ENCODE data around the gene ZNF483.
A peak's percentile ranks its signal among the peaks of the same experiment; 100 is the strongest.
"Not testable (repeated sequence)": the region's sequence is repeated elsewhere in the genome, so short reads cannot be mapped to it uniquely, and the experiment has no call there.

Gene ZNF483

GRCh38 chr9:111525056-111525977, at the start of gene ZNF483:
ZNF483 (plus strand) TSS chr9:111525179; CDS start chr9:111527396, 2,217 bp downstream.
- peak; percentile 76 for DNase-seq

DNA sequence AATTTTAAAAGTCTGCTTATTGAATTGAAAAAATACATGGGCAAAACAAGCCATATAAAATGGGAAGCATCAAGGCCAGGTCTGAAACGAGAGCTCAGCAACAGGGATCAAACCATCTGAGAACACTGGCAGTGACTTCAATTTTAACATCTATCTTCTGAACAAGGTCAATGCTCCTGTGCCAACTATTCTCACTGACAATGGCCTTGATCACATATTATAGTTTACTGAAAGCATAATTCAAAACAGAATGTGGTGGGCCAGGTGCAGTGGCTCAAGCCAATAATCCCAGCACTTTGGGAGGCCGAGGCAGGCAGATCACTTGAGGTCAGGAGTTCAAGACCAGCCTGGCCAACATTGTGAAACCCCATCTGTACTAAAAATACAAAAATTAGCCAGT, 49.8 kb upstream of the ZNF483 start:
- no peak for DNase-seq

DNA sequence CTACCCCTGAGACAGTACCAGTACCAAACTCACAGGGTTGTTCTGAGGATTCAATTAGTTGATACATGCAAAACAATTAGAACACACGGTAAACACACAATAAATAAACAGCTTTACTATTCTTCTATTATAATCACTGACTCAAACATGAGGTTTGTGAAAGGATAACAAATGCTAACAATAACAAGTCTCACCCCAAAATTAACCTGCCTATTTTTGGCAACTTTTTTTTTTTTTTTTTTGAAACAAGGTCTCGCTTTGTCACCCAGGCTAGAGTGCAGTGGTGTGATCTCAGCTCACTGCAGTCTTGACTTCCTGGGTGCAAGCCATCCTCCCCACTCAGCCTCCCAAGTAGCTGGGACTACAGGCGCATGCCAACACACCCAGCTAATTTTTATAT, 47.3 kb upstream of the ZNF483 start:
- DNase-seq = no peak

DNA sequence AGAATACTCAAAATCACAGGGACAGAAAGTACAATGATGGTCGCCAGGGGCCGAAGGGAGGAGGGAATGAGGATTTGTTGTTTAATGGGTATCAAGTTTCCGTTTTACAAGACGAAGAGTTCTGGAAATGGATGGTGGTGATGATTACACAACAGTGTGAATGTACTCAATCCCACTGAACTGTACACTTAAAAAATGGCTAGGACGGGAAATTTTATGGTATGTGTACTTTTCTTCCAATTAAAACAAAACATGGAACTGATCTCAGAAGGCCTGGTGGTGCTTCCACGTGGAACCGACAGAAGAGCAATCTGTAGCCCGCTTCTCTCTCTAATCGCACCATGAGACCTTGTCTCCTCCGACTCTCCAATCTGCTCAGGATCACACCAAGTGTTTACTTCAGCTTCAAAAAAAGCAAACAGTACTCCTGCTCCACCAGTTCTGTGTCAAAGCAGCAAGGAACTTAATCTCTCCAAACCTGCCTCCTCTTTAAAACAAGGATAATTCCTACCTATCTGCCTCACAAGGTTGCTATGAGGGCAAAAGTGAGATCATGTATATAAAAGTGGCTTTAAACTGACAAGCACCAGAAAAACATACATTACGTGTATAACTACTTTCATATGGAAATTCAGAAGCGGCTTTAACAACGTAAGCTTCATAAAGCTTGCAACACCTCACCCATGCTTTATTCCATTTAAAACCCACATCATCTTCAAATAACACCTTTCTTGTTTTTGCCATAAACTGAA, 42.9 kb upstream of the ZNF483 start:
- no peak for DNase-seq

DNA sequence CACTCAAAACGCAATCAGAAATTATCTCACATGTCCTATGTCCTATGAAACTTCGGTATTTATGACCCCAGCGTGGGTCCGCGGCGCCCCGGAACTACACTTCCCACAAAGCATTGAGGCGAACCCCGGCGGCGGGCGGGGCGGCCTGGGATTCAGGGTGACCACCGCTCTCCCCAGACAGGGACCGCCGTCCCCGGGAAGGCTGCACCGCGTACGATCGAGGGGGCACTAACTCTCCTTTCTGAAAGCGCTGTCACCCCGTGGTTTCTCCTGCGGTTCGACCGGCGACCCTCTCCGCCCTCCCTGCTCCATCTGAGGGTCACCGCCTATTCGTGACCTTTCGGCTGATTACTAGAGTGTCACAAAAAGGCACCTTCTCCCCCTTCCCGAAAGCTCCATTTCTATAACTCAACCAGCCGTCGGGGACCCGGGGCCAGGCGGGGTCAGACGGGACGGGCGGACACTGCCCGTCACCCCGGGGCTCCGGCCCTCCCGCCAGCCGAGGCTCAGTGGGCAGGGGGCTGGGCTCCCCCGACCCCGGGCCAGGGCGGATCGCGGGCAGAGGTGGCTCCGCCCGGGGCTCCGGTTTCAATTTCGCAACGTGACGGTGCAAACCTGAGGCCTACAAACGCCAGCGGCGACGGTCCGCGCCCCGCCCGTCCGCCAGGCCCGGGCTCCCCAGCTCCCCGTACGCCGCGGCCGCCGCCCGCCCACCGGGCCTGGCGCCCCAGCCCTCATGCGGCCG, 42.1 kb upstream of the ZNF483 start:
- peak; percentile 74 for DNase-seq

DNA sequence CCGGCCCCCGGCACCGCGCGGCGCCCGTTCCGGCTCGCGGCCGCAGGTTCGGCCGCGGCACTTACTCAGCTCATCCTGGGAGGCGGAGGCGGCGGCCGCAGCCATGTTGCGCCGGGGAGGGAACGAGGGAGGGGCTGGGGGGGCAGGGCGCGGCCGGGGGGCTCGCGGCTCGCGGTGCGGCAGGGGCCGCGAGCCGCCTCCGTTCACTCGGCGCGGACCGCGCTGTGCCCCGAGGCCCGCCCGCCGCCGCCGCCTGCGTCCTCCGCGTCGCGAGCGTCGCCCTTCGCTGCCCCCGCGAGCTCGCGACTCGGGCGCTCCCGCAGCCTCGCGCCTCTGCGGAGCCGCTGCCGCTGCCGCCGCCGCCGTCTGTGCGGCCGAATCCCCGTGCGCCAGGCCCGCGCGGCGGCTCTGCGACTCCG, 41.5 kb upstream of the ZNF483 start:
- no peak for DNase-seq

DNA sequence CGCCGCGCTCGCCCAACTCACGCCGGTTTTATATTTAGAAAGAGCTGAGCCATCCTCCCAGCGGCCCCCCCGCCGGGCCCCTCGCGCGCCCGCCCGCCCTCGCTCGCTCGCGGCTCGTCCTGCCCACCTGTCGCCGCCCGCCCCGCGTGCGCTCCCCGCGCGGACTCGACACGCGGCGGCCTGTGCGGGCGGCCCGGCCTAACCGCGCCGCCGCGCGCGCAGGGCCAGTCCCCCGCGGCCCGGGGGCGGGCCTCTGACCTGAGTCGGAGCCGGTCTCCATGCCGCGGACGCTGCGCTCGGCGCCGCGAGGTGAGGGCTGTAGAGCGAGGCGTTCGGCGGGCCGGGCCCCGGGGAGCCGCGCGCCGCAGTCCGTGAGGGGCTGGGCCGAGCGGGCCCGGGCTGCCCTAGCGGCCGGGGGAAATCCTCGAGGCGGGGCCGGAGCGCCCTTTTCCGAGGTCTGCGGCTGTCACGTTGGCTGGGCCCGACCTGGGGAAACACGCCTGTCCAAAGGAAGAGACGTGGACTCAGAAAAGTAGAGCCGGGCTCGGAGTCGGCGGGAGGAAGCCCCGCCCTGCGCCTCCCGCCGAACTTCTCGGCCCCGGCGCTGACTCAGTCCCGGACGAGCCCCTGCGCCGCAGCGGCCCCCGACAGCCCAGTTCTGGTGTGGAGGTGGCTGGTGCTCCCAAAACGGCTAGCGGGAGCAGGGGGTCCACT, 41.0 kb upstream of the ZNF483 start, which contains the start of gene ECPAS:
Gene ECPAS (minus strand): TSS at position 526 of the 714 bp plus-strand sequence. CDS start 11,465 bp downstream, outside the sequence.
- DNase-seq = peak; percentile 74

- no peak for DNase-seq
Observed at GRCh38 chr9:111484572-111484894, 40.4 kb upstream of the ZNF483 start.

GRCh38 chr9:111497196-111497595, 27.8 kb upstream of the ZNF483 start:
- DNase-seq = not testable (repeated sequence)

DNA sequence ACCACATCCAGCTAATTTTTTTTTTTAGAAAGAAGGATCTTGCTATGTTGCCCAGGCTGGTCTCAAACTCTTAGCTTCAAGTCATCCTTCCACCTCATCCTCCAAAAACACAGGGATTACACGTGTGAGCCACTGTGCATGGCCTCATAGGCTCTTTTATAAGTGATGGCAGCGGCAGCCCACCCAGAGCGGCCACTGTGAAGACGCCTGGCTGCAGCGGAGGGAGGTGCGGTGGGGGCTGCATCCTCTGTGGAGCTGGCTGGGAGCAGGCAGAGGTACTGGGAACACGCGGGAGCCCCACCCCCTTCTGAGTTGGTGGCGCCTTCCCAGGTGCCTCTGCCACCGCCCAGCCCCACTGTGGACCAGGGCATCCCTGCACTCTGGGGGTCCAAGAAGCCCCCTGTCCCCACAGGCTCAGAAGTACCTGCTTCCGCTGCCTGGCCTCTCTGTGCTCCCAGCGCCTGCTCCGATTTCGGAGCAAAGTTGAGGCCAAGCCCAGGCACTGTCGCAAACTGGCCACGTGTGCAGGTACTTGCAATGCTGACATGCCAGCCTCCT, 23.9 kb upstream of the ZNF483 start:
- DNase-seq = no peak

DNA sequence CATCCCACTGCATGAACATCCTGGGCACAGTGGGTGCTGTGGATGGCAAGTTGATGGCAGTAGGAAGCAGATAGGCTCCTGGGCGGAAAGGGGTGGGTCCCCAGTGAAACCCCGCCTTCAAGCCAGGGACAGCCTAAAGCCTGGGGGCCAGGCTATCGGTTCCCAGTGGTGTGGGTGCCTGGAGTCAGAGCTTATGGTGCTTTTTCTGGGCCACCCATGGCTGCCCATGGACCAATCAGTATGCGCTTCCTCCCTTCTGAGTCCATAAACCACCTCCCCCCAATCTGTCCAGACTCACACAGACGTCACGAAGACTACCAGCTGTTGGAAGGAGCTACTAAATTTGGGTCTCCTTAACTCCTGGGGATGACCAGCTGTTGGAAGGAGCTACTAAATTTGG, 23.3 kb upstream of the ZNF483 start:
- DNase-seq = no peak

DNA sequence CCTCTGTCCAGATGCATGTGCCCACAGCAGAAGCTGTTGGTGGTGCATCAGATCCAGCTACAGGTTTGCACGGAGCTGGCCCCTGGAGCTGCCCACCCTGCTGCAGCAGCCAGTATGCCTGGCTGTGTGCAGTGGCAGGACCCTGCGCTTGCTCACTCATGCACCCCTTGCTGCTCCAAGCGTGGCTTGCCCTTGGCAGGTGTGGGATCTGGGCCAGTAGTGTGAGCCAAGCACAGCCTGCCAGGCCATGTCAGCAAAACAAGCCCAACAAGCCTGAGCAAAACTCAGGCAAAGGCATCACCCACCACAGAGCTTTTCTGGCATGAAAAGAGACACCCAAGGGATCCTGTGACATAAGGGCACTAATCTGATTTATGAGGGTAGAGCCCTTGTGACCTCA, 22.5 kb upstream of the ZNF483 start:
- no peak for DNase-seq

DNA sequence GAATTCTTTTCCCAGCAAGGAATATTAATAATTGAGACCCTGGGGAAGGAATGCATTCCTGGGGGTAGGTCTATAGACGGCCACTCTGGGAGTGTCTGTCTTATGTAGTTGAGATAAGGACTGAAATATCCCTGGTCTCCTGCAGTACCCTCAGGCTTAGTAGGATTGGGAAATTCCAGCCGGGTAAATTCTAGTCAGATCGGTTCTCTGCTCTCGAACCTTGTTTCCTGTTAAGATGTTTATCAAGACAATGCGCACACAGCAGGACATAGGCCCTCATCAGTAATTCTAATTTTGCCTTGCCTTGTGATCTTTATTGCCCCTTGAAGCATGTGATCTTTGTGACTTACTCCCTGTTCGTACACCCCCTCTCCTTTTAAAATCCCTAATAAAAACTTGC, 13.4 kb upstream of the ZNF483 start:
- not testable (repeated sequence) for DNase-seq

DNA sequence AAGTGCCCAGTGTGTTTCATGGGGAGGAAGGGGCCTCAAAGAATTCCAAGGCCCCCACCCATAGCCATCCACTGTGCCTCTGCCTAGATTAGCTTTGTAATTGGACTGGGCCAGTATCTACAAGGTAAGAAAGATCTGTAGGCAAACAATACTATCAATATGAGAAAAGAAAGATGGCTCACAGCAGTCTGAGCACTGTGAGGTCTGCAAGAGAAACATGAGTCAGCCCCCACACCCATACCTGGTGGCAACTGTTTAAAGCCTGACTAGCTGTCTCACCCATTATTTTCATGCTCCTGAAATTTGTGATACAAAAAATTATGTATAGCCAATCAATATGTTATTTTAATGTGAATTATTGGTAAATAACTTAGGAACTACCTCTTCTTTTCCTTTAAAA, 10.0 kb upstream of the ZNF483 start:
- no peak for DNase-seq

DNA sequence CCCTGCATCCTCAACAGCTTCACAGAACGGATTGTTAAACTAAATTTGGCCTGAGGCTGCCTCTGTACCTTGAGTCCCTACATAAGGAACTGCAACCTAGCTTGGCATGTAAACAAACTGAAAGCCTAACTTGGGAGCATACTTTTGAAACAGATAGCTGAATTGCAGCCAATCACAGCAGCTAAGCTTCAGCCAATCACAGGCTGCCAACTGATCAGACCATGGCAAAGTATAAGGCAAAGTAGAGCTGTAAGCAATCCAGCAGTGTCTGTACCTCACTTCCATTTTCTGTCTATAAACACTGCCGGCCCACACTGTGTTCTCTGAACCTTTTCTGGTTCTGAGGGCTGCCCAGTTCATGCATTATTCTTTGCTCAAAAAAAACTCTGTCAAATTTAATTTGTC, 8.9 kb upstream of the ZNF483 start:
- DNase-seq = no peak

DNA sequence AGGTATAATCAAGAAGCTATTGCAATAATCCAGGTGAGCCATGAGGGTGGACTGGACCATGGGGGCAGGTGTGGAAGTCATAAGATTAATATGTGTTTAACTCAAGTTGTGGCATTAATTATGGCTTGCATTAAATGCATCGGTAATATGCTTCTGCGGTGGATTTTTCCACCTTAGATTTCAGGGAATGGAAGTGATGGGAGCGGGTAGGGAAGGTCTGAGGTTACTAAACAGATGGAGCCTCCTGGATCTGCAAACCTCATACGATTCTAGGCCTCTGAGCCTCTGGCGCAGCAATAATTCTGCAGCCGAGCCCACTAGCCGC, 286 bp upstream of the ZNF483 start:
- DNase-seq = no peak

- DNase-seq = no peak
Observed at GRCh38 chr9:111527347-111527746, 2.4 kb downstream of the ZNF483 start.

DNA sequence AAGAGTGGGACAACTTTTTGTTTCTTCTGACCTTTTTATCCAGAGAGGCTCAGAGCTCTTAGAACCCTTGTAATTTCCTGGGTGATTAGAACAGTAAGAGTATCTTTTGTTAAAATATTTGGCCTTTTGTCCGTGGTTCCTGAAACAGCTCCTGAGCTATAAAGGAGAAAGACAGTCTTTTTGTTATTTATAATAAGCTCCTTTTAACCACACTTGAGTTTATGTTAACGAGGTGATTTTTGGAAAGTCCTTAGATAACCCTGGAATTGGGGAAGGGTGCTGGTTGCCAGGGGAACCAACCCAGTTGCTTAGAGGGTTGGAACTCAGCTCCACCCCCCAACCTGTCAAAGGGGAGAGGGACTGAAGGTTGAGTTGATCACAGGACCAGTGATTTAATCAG, 4.8 kb downstream of the ZNF483 start:
- DNase-seq = no peak

DNA sequence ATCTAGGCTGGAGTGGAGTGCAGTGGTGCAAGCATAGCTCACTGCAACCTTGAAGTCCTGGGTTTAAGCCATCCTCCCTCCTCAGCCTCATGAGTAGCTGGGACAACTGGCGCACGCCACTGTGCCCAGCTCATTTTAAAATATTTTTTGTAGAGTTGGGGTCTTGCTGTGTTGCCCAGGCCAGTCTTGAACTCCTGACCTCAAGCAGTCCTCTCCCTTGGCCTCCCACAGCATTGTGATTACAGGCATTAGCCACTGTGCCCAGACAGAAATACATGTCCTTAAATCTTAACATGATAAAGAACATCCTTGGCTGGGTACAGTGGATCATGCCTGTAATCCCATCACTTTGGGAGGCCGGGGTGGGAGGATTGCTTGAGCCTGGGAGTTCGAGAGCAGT, 6.7 kb downstream of the ZNF483 start:
- DNase-seq = no peak

GRCh38 chr9:111533099-111533790, 8.3 kb downstream of the ZNF483 start:
- no peak for DNase-seq

DNA sequence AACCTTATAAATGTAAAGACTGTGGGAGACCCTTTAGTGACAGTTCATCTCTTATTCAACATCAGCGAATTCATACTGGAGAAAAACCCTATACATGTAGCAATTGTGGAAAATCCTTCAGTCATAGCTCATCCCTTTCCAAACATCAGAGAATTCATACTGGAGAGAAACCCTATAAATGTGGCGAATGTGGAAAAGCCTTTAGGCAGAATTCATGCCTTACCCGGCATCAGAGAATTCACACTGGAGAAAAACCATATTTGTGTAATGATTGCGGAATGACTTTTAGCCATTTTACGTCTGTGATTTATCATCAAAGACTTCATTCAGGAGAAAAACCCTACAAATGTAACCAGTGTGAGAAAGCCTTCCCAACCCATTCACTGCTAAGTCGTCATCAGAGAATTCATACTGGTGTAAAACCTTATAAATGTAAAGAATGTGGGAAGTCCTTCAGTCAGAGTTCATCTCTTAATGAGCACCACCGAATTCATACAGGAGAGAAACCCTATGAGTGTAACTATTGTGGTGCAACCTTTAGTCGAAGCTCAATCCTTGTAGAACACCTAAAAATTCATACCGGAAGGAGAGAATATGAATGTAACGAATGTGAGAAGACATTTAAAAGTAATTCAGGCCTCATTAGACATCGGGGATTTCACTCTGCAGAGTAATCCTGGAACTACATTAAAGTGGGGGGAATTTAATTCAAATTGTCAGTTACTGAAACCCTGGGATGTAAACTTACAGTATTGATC, 17.7 kb downstream of the ZNF483 start:
- no peak for DNase-seq
